OCI-M2 (cell line): ENCODE data around the gene PAX2.

Experiments used
- DNase-seq: peaks from one replicate; lab custom pipeline; 2025; ENCODE audit not compliant: unreplicated experiment; lab: John Stamatoyannopoulos, UW

Gene PAX2

GRCh38 chr10:100835810-100836209, 90.4 kb downstream of the PAX2 start:
- DNase-seq, result no peak

GRCh38 chr10:100836891-100837290, 91.5 kb downstream of the PAX2 start:
- no peak for DNase-seq

- no peak for DNase-seq
Observed at GRCh38 chr10:100837300-100837699, 91.9 kb downstream of the PAX2 start.

GRCh38 chr10:100838986-100839385, 93.6 kb downstream of the PAX2 start:
- DNase-seq, result no peak

- DNase-seq, result no peak
Observed at GRCh38 chr10:100841528-100841927, 96.1 kb downstream of the PAX2 start.

- DNase-seq, result no peak
Observed at GRCh38 chr10:100847440-100847839, 102.1 kb downstream of the PAX2 start.

- no peak for DNase-seq
Observed at GRCh38 chr10:100848770-100849169, 103.4 kb downstream of the PAX2 start.

GRCh38 chr10:100858261-100858660, 112.9 kb downstream of the PAX2 start:
- no peak for DNase-seq

GRCh38 chr10:100858747-100859483, 113.5 kb downstream of the PAX2 start:
- no peak for DNase-seq

- DNase-seq, result no peak
Observed at GRCh38 chr10:100859484-100859763, 114.0 kb downstream of the PAX2 start.

- DNase-seq, result no peak
Observed at GRCh38 chr10:100863433-100863832, 118.1 kb downstream of the PAX2 start.

GRCh38 chr10:100864036-100864885, 118.9 kb downstream of the PAX2 start:
- no peak for DNase-seq

GRCh38 chr10:100864978-100865377, 119.6 kb downstream of the PAX2 start:
- DNase-seq, result no peak

- no peak for DNase-seq
Observed at GRCh38 chr10:100866010-100866409, 120.6 kb downstream of the PAX2 start.

GRCh38 chr10:100866575-100867098, 121.3 kb downstream of the PAX2 start:
- DNase-seq, result no peak

- no peak for DNase-seq
Observed at GRCh38 chr10:100867261-100867963, 122.0 kb downstream of the PAX2 start.

GRCh38 chr10:100868382-100868781, 123.0 kb downstream of the PAX2 start:
- no peak for DNase-seq

GRCh38 chr10:100869399-100869798, 124.0 kb downstream of the PAX2 start:
- DNase-seq, result no peak

GRCh38 chr10:100872034-100872791, 126.8 kb downstream of the PAX2 start:
- peak; percentile 11 for DNase-seq

GRCh38 chr10:100873146-100873826, 127.9 kb downstream of the PAX2 start:
- DNase-seq, result no peak
